NCI-H2171 (cell line): ENCODE measurements around the gene ALDH1B1.

Source experiments
- DNase-seq: peaks from one replicate; lab custom pipeline; 2025; lab: John Stamatoyannopoulos, UW

ALDH1B1 gene

GRCh38 chr9:38441347-38442085 is 49.0 kb downstream of the ALDH1B1 start:
- no peak for DNase-seq

GRCh38 chr9:38442473-38443096 is 50.1 kb downstream of the ALDH1B1 start:
- DNase-seq = no peak

GRCh38 chr9:38443181-38443580 is 50.7 kb downstream of the ALDH1B1 start:
- DNase-seq = no peak

- no peak for DNase-seq
Measured at GRCh38 chr9:38443597-38443996, 51.1 kb downstream of the ALDH1B1 start.

GRCh38 chr9:38445154-38446043 is 52.9 kb downstream of the ALDH1B1 start:
- DNase-seq = no peak

DNA sequence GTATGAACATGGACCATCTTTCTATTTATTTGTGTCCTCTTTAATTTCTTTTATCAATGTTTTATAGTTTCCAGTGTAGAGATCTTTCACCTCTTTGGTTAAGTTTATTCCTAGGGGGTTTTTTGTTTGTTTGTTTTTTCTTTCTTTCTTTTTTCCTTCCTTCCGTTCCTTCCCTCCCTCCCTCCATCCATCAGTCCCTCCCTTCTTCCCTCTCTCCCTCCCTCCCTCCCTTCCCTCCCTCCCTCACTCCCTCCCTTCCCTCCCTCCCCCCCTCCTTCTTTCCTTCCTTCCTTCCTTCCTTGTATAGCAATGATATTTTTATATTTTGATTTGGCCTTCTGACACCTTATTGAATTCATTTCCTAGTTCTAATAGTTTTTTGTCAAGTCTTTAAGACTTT is 55.2 kb downstream of the ALDH1B1 start:
- no peak for DNase-seq
